Activated naive CD8-positive, alpha-beta T cell (primary cell): Measurements from ENCODE around the gene ACSF2.
A peak's percentile ranks its signal among the peaks of the same experiment; 100 is the strongest.
"Not testable (repeated sequence)": the region's sequence is repeated elsewhere in the genome, so short reads cannot be mapped to it uniquely, and the experiment has no call there.

Experiments
- H3K27ac Mint-ChIP-seq: one replicate; pipeline ENCODE4 v1.8.0; 2021; ENCODE audit warnings: mixed read lengths
- H3K27me3 Mint-ChIP-seq: one replicate; pipeline ENCODE4 v1.8.0; 2021; ENCODE audit warnings: mixed read lengths
- H3K36me3 Mint-ChIP-seq: one replicate; pipeline ENCODE4 v1.8.0; 2021; ENCODE audit warnings: mixed read lengths
- H3K4me1 Mint-ChIP-seq: one replicate; pipeline ENCODE4 v1.8.0; 2021; ENCODE audit warnings: low read depth, mixed read lengths
- H3K4me3 Mint-ChIP-seq: one replicate; pipeline ENCODE4 v1.8.0; 2021; ENCODE audit warnings: mild to moderate bottlenecking, mixed read lengths
- H3K9me3 Mint-ChIP-seq: one replicate; pipeline ENCODE4 v1.8.0; 2021; ENCODE audit warnings: low read depth, mixed read lengths

Gene ACSF2

GRCh38 chr17:50424246-50424995, 1.6 kb upstream of the ACSF2 start:
- Mint-ChIP-seq H3K27me3 (no peaks in the 10 kb centered on the region), H3K36me3 (no peaks in the 10 kb centered on the region), H3K4me3 (peak overlapping the region; percentile 86), H3K4me1 (peaks cover 34% of the 10 kb centered on the region), H3K27ac (no peak overlapping the region), H3K9me3 (peaks cover under 1% of the 10 kb centered on the region)

- Mint-ChIP-seq H3K27ac (no peak overlapping the region), H3K9me3 (no peaks in the 10 kb centered on the region), H3K4me3 (peak overlapping the region; percentile 86), H3K36me3 (no peaks in the 10 kb centered on the region), H3K4me1 (peaks cover 34% of the 10 kb centered on the region), H3K27me3 (no peaks in the 10 kb centered on the region)
Measured at GRCh38 chr17:50424996-50425681, 879 bp upstream of the ACSF2 start.

GRCh38 chr17:50426472-50426782, 409 bp downstream of the ACSF2 start:
- peaks cover 24% of the 10 kb centered on the region for H3K4me1 Mint-ChIP-seq
- H3K27ac Mint-ChIP-seq, result no peak overlapping the region
- H3K4me3 Mint-ChIP-seq, result peak overlapping the region; percentile 87
- H3K27me3 Mint-ChIP-seq, result no peaks in the 10 kb centered on the region
- no peaks in the 10 kb centered on the region for H3K9me3 Mint-ChIP-seq
- no peaks in the 10 kb centered on the region for H3K36me3 Mint-ChIP-seq

- no peaks in the 10 kb centered on the region for H3K9me3 Mint-ChIP-seq
- peaks cover 20% of the 10 kb centered on the region for H3K4me1 Mint-ChIP-seq
- H3K36me3 Mint-ChIP-seq, result no peaks in the 10 kb centered on the region
- peak overlapping the region; percentile 67 for H3K27ac Mint-ChIP-seq
- H3K27me3 Mint-ChIP-seq, result no peaks in the 10 kb centered on the region
- H3K4me3 Mint-ChIP-seq, result peak overlapping the region; percentile 87
Measured at GRCh38 chr17:50426814-50427787, 1.1 kb downstream of the ACSF2 start.

DNA sequence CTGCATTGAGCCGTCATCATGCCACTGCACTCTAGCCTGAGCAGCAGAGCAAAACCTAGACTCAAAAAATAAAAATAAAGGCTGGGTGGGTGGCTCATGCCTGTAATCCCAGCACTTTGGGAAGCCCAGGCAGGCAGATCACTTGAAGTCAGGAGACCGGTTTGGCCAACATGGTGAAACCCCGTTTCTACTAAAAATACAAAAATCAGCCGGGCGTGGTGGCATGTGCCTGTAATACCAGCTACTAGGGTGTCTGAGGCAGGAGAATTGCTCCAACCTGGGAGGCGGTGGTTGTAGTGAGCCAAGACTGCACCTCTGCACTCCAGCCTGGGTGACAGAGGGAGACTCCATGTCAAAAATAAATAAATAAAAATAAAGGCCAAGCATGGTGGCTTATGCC, 2.1 kb downstream of the ACSF2 start:
- H3K9me3 Mint-ChIP-seq, H3K27me3 Mint-ChIP-seq, H3K27ac Mint-ChIP-seq, H3K36me3 Mint-ChIP-seq, H3K4me3 Mint-ChIP-seq: not testable (repeated sequence)
- H3K4me1 Mint-ChIP-seq, result peaks cover 20% of the 10 kb centered on the region

GRCh38 chr17:50428831-50429424, 2.9 kb downstream of the ACSF2 start:
- no peaks in the 10 kb centered on the region for H3K27me3 Mint-ChIP-seq
- H3K4me3 Mint-ChIP-seq, result no peak overlapping the region
- H3K4me1 Mint-ChIP-seq, result peaks cover 20% of the 10 kb centered on the region
- H3K27ac Mint-ChIP-seq, result no peak overlapping the region
- H3K36me3 Mint-ChIP-seq, result no peaks in the 10 kb centered on the region
- H3K9me3 Mint-ChIP-seq, result no peaks in the 10 kb centered on the region

- Mint-ChIP-seq H3K4me3 (no peak overlapping the region), H3K27me3 (no peaks in the 10 kb centered on the region), H3K27ac (no peak overlapping the region), H3K4me1 (peaks cover 20% of the 10 kb centered on the region), H3K36me3 (no peaks in the 10 kb centered on the region), H3K9me3 (no peaks in the 10 kb centered on the region)
Measured at GRCh38 chr17:50429793-50430192, 3.8 kb downstream of the ACSF2 start.

- Mint-ChIP-seq H3K4me1 (peaks cover 14% of the 10 kb centered on the region), H3K4me3 (no peak overlapping the region), H3K27ac (no peak overlapping the region), H3K36me3 (no peaks in the 10 kb centered on the region), H3K27me3 (no peaks in the 10 kb centered on the region), H3K9me3 (no peaks in the 10 kb centered on the region)
Measured at GRCh38 chr17:50430821-50431618, 5.0 kb downstream of the ACSF2 start.

DNA sequence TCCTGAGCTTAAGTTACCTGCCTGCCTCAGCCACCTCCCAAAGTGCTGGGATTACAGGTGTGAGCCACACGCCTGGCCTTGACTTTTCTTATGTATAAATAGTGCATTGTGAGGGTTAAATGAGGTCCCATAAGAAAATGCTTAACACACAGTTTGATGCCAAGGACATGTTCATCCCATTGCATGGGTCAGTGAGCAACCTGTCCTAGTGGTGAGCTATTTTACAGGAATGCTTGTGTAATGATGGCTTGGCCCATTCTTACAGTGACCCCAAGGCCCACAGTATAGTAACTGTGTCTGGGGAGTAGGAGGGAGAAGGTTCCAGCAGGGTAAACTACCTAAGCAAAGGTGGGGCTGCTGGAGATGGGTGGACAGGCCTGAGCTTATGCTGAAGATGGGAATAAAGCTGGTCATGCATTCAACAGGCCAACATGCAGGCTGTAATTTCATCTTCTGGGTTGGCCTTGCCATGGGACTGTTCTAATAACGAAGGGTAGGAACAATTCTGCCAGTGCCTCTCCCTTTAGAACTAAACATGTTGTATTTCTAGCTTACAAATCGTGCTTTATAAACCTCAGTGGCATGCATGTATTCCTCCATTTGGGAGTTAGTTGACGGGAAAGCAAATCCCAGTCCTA, 6.2 kb downstream of the ACSF2 start:
- Mint-ChIP-seq H3K36me3 (peaks cover 3% of the 10 kb centered on the region), H3K4me1 (peaks cover 6% of the 10 kb centered on the region), H3K9me3 (no peaks in the 10 kb centered on the region), H3K4me3 (no peak overlapping the region), H3K27ac (no peak overlapping the region), H3K27me3 (no peaks in the 10 kb centered on the region)

DNA sequence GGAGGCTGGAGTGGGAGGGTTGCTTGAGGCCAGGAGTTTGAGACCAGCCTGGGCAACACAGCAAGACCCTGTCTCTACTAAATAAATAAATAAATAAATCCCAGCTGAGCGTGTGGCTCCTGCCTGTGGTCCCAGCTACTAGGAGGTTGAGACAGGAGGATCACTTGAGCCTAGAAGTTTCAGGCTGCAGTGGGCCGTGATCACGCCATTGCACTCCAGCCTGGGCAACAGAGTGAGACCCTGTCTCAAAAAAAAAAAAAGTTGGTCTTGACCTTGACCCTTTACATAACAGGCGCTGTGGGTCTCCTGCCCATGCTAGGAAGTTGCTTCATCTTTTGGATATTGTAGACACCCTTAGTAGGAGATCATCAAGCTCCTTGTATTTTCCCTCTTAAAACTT, 11.4 kb downstream of the ACSF2 start:
- Mint-ChIP-seq H3K4me1 (no peaks in the 10 kb centered on the region), H3K4me3 (no peak overlapping the region), H3K27me3 (no peaks in the 10 kb centered on the region), H3K9me3 (no peaks in the 10 kb centered on the region), H3K27ac (no peak overlapping the region), H3K36me3 (peaks cover 3% of the 10 kb centered on the region)

- H3K4me1 Mint-ChIP-seq, result no peaks in the 10 kb centered on the region
- H3K27me3 Mint-ChIP-seq, result no peaks in the 10 kb centered on the region
- H3K9me3 Mint-ChIP-seq, result no peaks in the 10 kb centered on the region
- H3K36me3 Mint-ChIP-seq, result peaks cover 3% of the 10 kb centered on the region
- H3K4me3 Mint-ChIP-seq, result no peak overlapping the region
- no peak overlapping the region for H3K27ac Mint-ChIP-seq
Measured at GRCh38 chr17:50439008-50439407, 13.0 kb downstream of the ACSF2 start.

DNA sequence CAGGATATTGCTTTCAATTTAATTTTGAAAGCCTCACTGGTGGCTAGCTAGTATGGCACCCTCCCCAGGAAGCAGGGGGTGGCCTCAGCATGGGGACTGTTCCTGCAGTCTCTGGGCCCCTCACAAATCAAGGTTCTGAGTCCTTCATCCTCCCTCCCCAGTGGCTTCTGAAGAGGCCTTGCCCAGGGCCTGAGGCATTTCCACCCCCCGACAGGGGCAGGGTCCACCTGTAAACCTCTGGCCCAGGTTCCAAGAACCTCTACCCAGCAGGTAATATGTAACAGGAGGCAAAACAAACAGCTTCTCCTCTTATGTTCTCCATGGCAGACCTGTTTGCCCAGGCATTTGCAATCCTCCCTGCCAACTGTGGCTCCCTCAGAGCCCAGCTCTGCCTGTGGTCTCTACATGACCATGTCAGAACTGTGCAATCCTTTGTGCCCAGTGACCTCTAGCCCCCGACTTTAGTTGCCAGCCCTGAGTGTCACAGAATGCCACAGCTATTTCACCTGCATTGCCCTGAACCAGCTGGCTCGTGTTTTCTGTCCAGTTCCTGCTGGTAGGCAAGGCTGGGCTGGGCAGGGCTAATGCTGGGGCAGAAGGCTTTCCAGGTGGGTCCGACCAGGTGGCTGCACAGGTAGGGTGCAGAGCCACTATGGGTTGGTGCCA, 14.3 kb downstream of the ACSF2 start:
- Mint-ChIP-seq H3K9me3 (no peaks in the 10 kb centered on the region), H3K4me3 (no peak overlapping the region), H3K4me1 (no peaks in the 10 kb centered on the region), H3K27ac (no peak overlapping the region), H3K27me3 (no peaks in the 10 kb centered on the region), H3K36me3 (peaks cover 3% of the 10 kb centered on the region)
